Mucosa of descending colon (tissue), 3 donors: ENCODE measurements around the gene COPB1. TPM values are rescaled to one million over a fixed set of nuclear protein-coding genes. Genes with fewer than 3 reads are reported as not detected.
A peak's percentile ranks its signal among the peaks of the same experiment; 100 is the strongest.

Experiments
- ATAC-seq: fragments of 200-7000 bp; cut with Tn5 transposase; one replicate; pipeline ENCODE4 v1.9.1; 2020; ENCODE audit warnings: mild to moderate bottlenecking, moderate library complexity
- DNase-seq, 3 donors: peaks; one replicate each; pipeline ENCODE4 v3.0.0-alpha.2; 2020
- H3K36me3 ChIP-seq: fragments of 200-600 bp; one replicate; pipeline ENCODE4 v1.8.0; 2021; ENCODE audit warnings: low read depth, mild to moderate bottlenecking
- H3K4me1 ChIP-seq: fragments of 200-600 bp; one replicate; pipeline ENCODE4 v1.8.0; 2021; ENCODE audit warnings: low read depth, mild to moderate bottlenecking
- H3K4me3 ChIP-seq: fragments of 200-600 bp; one replicate; pipeline ENCODE4 v1.8.0; 2021; ENCODE audit warnings: mild to moderate bottlenecking
- H3K9me3 ChIP-seq: fragments of 200-600 bp; one replicate; pipeline ENCODE4 v1.8.0; 2021; ENCODE audit warnings: mild to moderate bottlenecking
- CTCF ChIP-seq: fragments of 200-600 bp; IDR thresholded peaks from one replicate; pipeline ENCODE4 v1.8.0; 2022; ENCODE audit warnings: antibody characterized with exemption, mild to moderate bottlenecking
- intact Hi-C, 2 donors: fragments of 100-400 bp; cut with DNase I in 1 of 2; cut with micrococcal nuclease in 1 of 2; formaldehyde crosslinking; loops; one replicate each; pipeline versions ENCODE4 v1.11.0 to v1.11.1; 2022; cut with DNase I, micrococcal nuclease
- total RNA-seq, 3 donors: library from RNA; stranded (reverse); fragmentation: NEBNext Ultra II Directional in 2 of 3; extraction: Animal tissue kit (Norgen Biotek cat#: 25700) in 2 of 3; gene quantifications; one replicate each; pipeline versions ENCODE4 v1.2.1 to v1.2.4, GENCODE V29; 2021 to 2023
- donor health status: DM: no; HTN: no; CAD: no; lungs with moderate emphysema.
- donor health status: DM: no; HTN: no; CAD: no.
- donor health status: DM: no; HTN: yes; CAD: no.

The COPB1 gene
- total RNA-seq, 3 donors from 2014 or later = 71.6 to 82.1 (median 76.3) TPM

DNA sequence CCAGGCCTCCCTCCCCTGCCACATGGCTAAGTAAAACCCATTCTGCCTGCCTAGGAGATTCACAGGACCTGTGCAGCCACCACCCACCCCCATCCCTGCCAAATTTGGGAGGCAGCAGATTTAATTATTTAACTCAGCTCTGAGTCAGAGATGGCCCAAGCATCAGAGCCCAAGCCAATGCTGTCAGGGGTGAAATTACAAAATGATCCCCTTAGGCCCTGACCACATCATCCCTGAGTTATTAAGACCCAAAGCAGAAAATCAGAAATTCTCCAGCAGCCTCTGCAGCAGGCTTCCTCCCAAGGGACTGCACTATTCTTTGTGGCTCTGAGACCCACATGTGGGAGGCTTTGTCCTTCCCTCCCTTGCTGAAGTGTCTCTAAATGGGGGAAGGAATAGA, 87.8 kb downstream of the COPB1 start:
- Histone ChIP-seq H3K4me1 (no peaks in the 10 kb centered on the region), H3K36me3 (no peaks in the 10 kb centered on the region), H3K4me3 (no peak overlapping the region), H3K9me3 (no peaks in the 10 kb centered on the region)
- intact Hi-C loops = no loop called here
- ATAC-seq (peak; percentile 34), DNase-seq (no peak)
- no peak for TF ChIP-seq CTCF

DNA sequence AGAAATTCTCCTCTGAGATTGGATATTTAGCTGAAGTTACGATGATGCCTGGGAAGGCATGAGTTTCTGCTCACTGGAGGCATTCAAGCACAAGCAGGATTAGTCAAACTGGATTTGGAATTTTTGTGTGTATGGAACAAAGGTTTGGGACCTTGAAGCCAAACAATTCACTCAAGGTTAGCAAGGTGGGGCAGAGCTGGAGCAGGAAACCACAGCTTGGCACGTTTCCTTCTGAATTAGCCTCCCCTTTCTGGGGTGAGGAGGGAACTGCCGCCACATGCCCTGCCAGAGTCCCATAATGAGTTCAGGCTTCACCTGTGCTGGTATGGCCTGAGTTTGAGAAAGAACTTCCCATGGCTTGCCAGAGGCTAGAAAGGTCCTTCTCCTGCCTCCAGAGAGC, 89.7 kb downstream of the COPB1 start:
- H3K4me1 ChIP-seq = no peaks in the 10 kb centered on the region
- H3K36me3 ChIP-seq = no peaks in the 10 kb centered on the region
- intact Hi-C loops = no loop called here
- DNase-seq (no peak), ATAC-seq (peak; percentile 42)
- no peak for TF ChIP-seq CTCF
- H3K9me3 ChIP-seq = no peaks in the 10 kb centered on the region
- H3K4me3 ChIP-seq = no peak overlapping the region

DNA sequence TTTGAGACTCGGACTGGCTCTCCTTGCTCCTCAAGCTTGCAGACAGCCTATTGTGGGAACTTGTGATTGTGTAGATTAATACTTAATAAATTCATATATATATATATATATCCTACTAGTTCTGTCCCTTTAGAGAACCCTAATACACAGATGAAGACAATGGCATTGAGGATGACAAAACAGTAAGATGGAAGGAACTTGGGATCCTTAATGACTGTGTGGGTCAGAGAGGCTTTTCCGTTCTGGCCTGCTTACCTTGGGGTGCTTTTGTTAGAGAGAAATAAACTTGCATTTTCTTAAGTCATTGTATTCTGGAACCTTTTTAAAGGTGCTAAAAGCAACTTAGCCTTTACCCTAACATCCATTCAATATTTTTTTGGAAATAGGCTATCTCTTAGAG, 91.0 kb downstream of the COPB1 start:
- no peak for DNase-seq
- no peaks in the 10 kb centered on the region for H3K4me1 ChIP-seq
- TF ChIP-seq CTCF = no peak
- no peak for ATAC-seq
- no peaks in the 10 kb centered on the region for H3K36me3 ChIP-seq
- intact Hi-C loops = no loop called here
- no peak overlapping the region for H3K4me3 ChIP-seq
- H3K9me3 ChIP-seq = no peaks in the 10 kb centered on the region

Other genes starting within 250 kb of the COPB1 start
- 10 to 100 TPM; 23.5 to 43.3 (median 27.6) TPM for gene RRAS2, start 140.6 kb downstream of the COPB1 start, total RNA-seq
- 100 to 1,000 TPM in 2 of 3 donors, 10 to 100 TPM in 1; 94.3 to 116 (median 101) TPM for gene PSMA1, start 20.6 kb upstream of the COPB1 start, total RNA-seq
- 10 to 100 TPM; 22.4 to 47.0 (median 25.9) TPM for gene PDE3B, start 144.0 kb upstream of the COPB1 start, total RNA-seq